Lower leg skin (tissue), 3 donors: ENCODE measurements around the gene PARD6G.

Experiments
- CTCF ChIP-seq, 3 donors: fragments of 450-650 bp; IDR thresholded peaks; one replicate each; pipeline ENCODE4 v1.5.1; 2016; ENCODE audit warnings: antibody characterized with exemption in 3 of 3, mild to moderate bottlenecking in 3 of 3, moderate library complexity in 2 of 3
- POLR2A ChIP-seq, 2 donors: fragments of 450-650 bp; IDR thresholded peaks; one replicate each; pipeline ENCODE4 v1.6.1; 2016 to 2017; ENCODE audit warnings: antibody characterized with exemption in 2 of 2, mild to moderate bottlenecking in 1 of 2, moderate library complexity in 1 of 2

DNA sequence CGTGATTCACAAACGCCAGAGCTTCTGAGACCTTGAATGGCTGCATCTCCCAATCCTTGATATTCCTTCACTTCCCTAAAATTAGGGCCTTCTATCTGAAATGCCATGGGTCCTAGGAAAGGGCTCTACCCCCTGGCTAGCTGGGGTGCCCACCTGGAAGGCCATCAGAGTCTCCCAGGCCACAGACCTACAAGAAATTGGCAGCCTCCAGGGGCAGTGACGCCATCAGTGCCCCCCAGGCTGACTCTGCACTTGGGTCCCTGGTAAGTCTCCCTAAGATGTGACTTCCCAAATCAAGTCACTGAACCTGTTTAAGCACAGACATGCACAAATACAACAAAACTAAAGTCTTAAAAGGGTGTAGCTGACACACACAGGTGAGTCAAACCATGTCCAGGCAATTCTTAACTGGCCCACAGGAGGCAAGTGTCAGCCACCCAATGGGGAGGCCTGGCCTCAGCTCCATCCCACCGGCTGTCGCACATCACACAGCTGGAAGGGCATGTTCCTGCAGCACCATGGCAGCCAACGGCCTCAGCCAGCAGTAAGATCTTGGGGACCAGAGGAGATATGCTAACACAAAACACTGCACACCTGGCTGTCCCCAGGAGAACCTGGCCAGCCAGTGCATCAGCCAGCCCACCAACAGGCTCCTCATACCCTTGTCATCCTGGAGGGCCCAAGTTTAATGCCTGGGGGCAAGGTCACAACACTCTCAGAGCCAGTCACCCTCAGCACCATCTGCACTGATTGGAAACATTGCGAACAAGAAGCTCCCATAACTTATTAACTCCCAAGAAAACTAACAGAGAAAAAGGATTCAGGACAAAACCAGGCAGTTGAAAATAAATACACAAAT, 5.2 kb downstream of the PARD6G start:
- TF ChIP-seq CTCF (IDR thresholded peaks at IDR 0.05) = no peak
- TF ChIP-seq POLR2A (IDR thresholded peaks at IDR 0.05) = no peak
